Endothelial cell of hepatic sinusoid (primary cell): ENCODE data around the gene ARHGAP21.
"Not testable (repeated sequence)": the region's sequence is repeated elsewhere in the genome, so short reads cannot be mapped to it uniquely, and the experiment has no call there.

Source experiments
- in situ Hi-C: cut with HindIII; loops from 2 replicates; pipeline ENCODE4 v1.10.0; 2017; ENCODE audit warnings: low sequenced_read_pairs

The ARHGAP21 gene

GRCh38 chr10:24690961-24691512 is 32.6 kb downstream of the ARHGAP21 start:
- in situ Hi-C loops = no loop called here

GRCh38 chr10:24685958-24686540 is 37.6 kb downstream of the ARHGAP21 start:
- in situ Hi-C loops = no loop called here

GRCh38 chr10:24683554-24683953 is 40.1 kb downstream of the ARHGAP21 start:
- in situ Hi-C loops = no loop called here

GRCh38 chr10:24681572-24682088 is 42.1 kb downstream of the ARHGAP21 start:
- in situ Hi-C loops = no loop called here

GRCh38 chr10:24680647-24681524 is 42.8 kb downstream of the ARHGAP21 start:
- in situ Hi-C loops = no loop called here

- in situ Hi-C loops = no loop called here
Observed at GRCh38 chr10:24678757-24679156, 44.9 kb downstream of the ARHGAP21 start.

- in situ Hi-C loops = no loop called here
Observed at GRCh38 chr10:24674892-24675632, 48.6 kb downstream of the ARHGAP21 start.

- in situ Hi-C loops = no loop called here
Observed at GRCh38 chr10:24670964-24671670, 52.6 kb downstream of the ARHGAP21 start.

- in situ Hi-C loops = no loop called here
Observed at GRCh38 chr10:24669285-24669852, 54.3 kb downstream of the ARHGAP21 start.

- in situ Hi-C loops = no loop called here
Observed at GRCh38 chr10:24668247-24668646, 55.4 kb downstream of the ARHGAP21 start.

GRCh38 chr10:24664991-24665390 is 58.7 kb downstream of the ARHGAP21 start:
- in situ Hi-C loops = no loop called here

GRCh38 chr10:24661376-24661775 is 62.3 kb downstream of the ARHGAP21 start:
- in situ Hi-C loops = no loop called here

GRCh38 chr10:24658319-24658718 is 65.4 kb downstream of the ARHGAP21 start:
- in situ Hi-C loops = not testable (repeated sequence)

- in situ Hi-C loops = not testable (repeated sequence)
Observed at GRCh38 chr10:24656326-24656725, 67.4 kb downstream of the ARHGAP21 start.

- in situ Hi-C loops = no loop called here
Observed at GRCh38 chr10:24652381-24652957, 71.2 kb downstream of the ARHGAP21 start.

- in situ Hi-C loops = no loop called here
Observed at GRCh38 chr10:24651923-24652322, 71.8 kb downstream of the ARHGAP21 start.

- in situ Hi-C loops = no loop called here
Observed at GRCh38 chr10:24650669-24651391, 72.9 kb downstream of the ARHGAP21 start.

- in situ Hi-C loops = no loop called here
Observed at GRCh38 chr10:24645784-24646183, 77.9 kb downstream of the ARHGAP21 start.

GRCh38 chr10:24645022-24645421 is 78.7 kb downstream of the ARHGAP21 start:
- in situ Hi-C loops = no loop called here
